WTC11 (cell line): Measurements from ENCODE around the gene GRID2. TPM values are rescaled to one million over a fixed set of nuclear protein-coding genes. Genes with fewer than 3 reads are reported as not detected.

Experiments used
- ATAC-seq: fragments of 200-7000 bp; cut with Tn5 transposase; 2 replicates; pipeline ENCODE4 v1.10.0; 2021; ENCODE audit warnings: mild to moderate bottlenecking, moderate library complexity
- CTCF ChIA-PET: fragments of 300-600 bp; sonication (Branson Sonifier 250); formaldehyde crosslinking; loops from one replicate; lab custom pipeline; 2021; ENCODE audit warnings: antibody characterized with exemption; lab: Charles Lee
- POLR2A ChIA-PET: fragments of 350-600 bp; sonication (Branson Sonifier 250); formaldehyde crosslinking; loops from one replicate; lab custom pipeline; 2021; ENCODE audit warnings: antibody characterized with exemption; lab: Charles Lee
- DNase-seq: peaks from one replicate; pipeline ENCODE4 v3.0.0; 2021; ENCODE audit warnings: low spot score
- H3K27ac Mint-ChIP-seq: 2 replicates; pipeline ENCODE4 v1.8.0; 2021; ENCODE audit warnings: mixed read lengths
- H3K27me3 Mint-ChIP-seq: 2 replicates; pipeline ENCODE4 v1.8.0; 2021; ENCODE audit warnings: low read depth, mild to moderate bottlenecking, moderate library complexity, mixed read lengths
- H3K36me3 Mint-ChIP-seq: 2 replicates; pipeline ENCODE4 v1.8.0; 2021; ENCODE audit warnings: mixed read lengths
- H3K4me1 Mint-ChIP-seq: 2 replicates; pipeline ENCODE4 v1.8.0; 2022; ENCODE audit warnings: mixed read lengths
- H3K4me3 Mint-ChIP-seq: 2 replicates; pipeline ENCODE4 v1.8.0; 2021; ENCODE audit warnings: mild to moderate bottlenecking, moderate library complexity, mixed read lengths
- H3K9me3 Mint-ChIP-seq: 2 replicates; pipeline ENCODE4 v1.8.0; 2021; ENCODE audit warnings: mixed read lengths
- ATF1 ChIP-seq: sonication (generic); formaldehyde crosslinking; IDR thresholded peaks from 2 replicates; pipeline ENCODE4 v1.8.1; 2023; ENCODE audit warnings: mild to moderate bottlenecking, moderate library complexity, missing genetic modification reagents
- CREB1 ChIP-seq: sonication (generic); formaldehyde crosslinking; IDR thresholded peaks from 2 replicates; pipeline ENCODE4 v1.8.0; 2023; ENCODE audit warnings: mild to moderate bottlenecking, missing genetic modification reagents
- GTF2I ChIP-seq: fragments of 250-450 bp; sonication (Bioruptor Pico); conservative IDR thresholded peaks from 2 replicates; pipeline ENCODE4 v1.4.0; 2021; ENCODE audit warnings: mild to moderate bottlenecking
- JUN ChIP-seq: sonication (generic); formaldehyde crosslinking; IDR thresholded peaks from 2 replicates; pipeline ENCODE4 v1.8.0; 2023; ENCODE audit warnings: mild to moderate bottlenecking, missing genetic modification reagents
- KAT7 ChIP-seq: sonication (generic); formaldehyde crosslinking; IDR thresholded peaks from 2 replicates; pipeline ENCODE4 v1.8.1; 2023; ENCODE audit warnings: missing genetic modification reagents, mild to moderate bottlenecking, borderline replicate concordance
- MYBL2 ChIP-seq: sonication (generic); formaldehyde crosslinking; IDR thresholded peaks from 2 replicates; pipeline ENCODE4 v1.8.1; 2023; ENCODE audit warnings: mild to moderate bottlenecking, moderate library complexity, missing genetic modification reagents
- NFE2L1 ChIP-seq: sonication (generic); formaldehyde crosslinking; IDR thresholded peaks from 2 replicates; pipeline ENCODE4 v1.8.1; 2023; ENCODE audit warnings: missing genetic modification reagents
- NR1H2 ChIP-seq: sonication (generic); formaldehyde crosslinking; IDR thresholded peaks from 2 replicates; pipeline ENCODE4 v1.9.0; 2021; ENCODE audit warnings: mild to moderate bottlenecking, moderate library complexity, missing genetic modification reagents
- OVOL2 ChIP-seq: fragments of 250-450 bp; sonication (Bioruptor Pico); IDR thresholded peaks from 2 replicates; pipeline ENCODE4 v1.9.0; 2021; ENCODE audit warnings: mild to moderate bottlenecking, borderline replicate concordance
- SOX15 ChIP-seq: fragments of 250-450 bp; sonication (Bioruptor Pico); IDR thresholded peaks from 2 replicates; pipeline ENCODE4 v1.9.0; 2021; ENCODE audit warnings: mild to moderate bottlenecking
- SP1 ChIP-seq: sonication (generic); formaldehyde crosslinking; conservative IDR thresholded peaks from 2 replicates; pipeline ENCODE4 v1.8.1; 2022; ENCODE audit warnings: missing genetic modification reagents
- TEAD1 ChIP-seq: sonication (generic); formaldehyde crosslinking; IDR thresholded peaks from 2 replicates; pipeline ENCODE4 v1.8.0; 2022; ENCODE audit warnings: mild to moderate bottlenecking, missing genetic modification reagents
- TP53 ChIP-seq: sonication (generic); formaldehyde crosslinking; IDR thresholded peaks from 2 replicates; pipeline ENCODE4 v1.8.1; 2023; ENCODE audit warnings: mild to moderate bottlenecking, missing genetic modification reagents
- ZBTB21 ChIP-seq: sonication (generic); formaldehyde crosslinking; IDR thresholded peaks from 2 replicates; pipeline ENCODE4 v1.8.1; 2023; ENCODE audit warnings: mild to moderate bottlenecking, missing genetic modification reagents, borderline replicate concordance
- ZNF263 ChIP-seq: sonication (generic); formaldehyde crosslinking; IDR thresholded peaks from 2 replicates; pipeline ENCODE4 v1.8.1; 2022; ENCODE audit warnings: low read depth, mild to moderate bottlenecking, moderate library complexity, missing genetic modification reagents
- ZNF317 ChIP-seq: sonication (generic); formaldehyde crosslinking; IDR thresholded peaks from 2 replicates; pipeline ENCODE4 v1.8.1; 2023; ENCODE audit warnings: low read depth, mild to moderate bottlenecking, moderate library complexity, missing genetic modification reagents, borderline replicate concordance
- ZNF416 ChIP-seq: fragments of 250-450 bp; sonication (Bioruptor Pico); IDR thresholded peaks from 2 replicates; pipeline ENCODE4 v1.9.0; 2021; ENCODE audit warnings: mild to moderate bottlenecking, inconsistent platforms
- ZNF671 ChIP-seq: fragments of 250-450 bp; sonication (Bioruptor Pico); IDR thresholded peaks from 2 replicates; pipeline ENCODE4 v1.8.0; 2021; ENCODE audit warnings: mild to moderate bottlenecking
- total RNA-seq: library from RNA; stranded (reverse); gene quantifications from 3 replicates; pipeline ENCODE4 v1.2.3, GENCODE V29; 2021
- TF ChIP-seq, protein P1 (sequence below): fragments of 200-600 bp; IDR thresholded peaks from 2 replicates; pipeline ENCODE4 v1.8.0; 2022; ENCODE audit warnings: antibody characterized with exemption
- TF ChIP-seq, protein P2 (sequence below): sonication (generic); formaldehyde crosslinking; IDR thresholded peaks from 2 replicates; pipeline ENCODE4 v1.8.1; 2023; ENCODE audit warnings: mild to moderate bottlenecking, missing genetic modification reagents, moderate library complexity
- TF ChIP-seq, protein P3 (sequence below): sonication (generic); formaldehyde crosslinking; IDR thresholded peaks from 2 replicates; pipeline ENCODE4 v1.8.1; 2023; ENCODE audit warnings: mild to moderate bottlenecking, missing genetic modification reagents, borderline replicate concordance
- TF ChIP-seq, protein P4 (sequence below): sonication (generic); formaldehyde crosslinking; conservative IDR thresholded peaks from 2 replicates; pipeline ENCODE4 v1.8.1; 2023; ENCODE audit warnings: mild to moderate bottlenecking, low read depth, missing genetic modification reagents, moderate library complexity
- TF ChIP-seq, protein P5 (sequence below): sonication (generic); formaldehyde crosslinking; IDR thresholded peaks from 2 replicates; pipeline ENCODE4 v1.8.0; 2022; ENCODE audit warnings: mild to moderate bottlenecking, missing genetic modification reagents
- TF ChIP-seq, protein P6 (sequence below): sonication (generic); formaldehyde crosslinking; IDR thresholded peaks from 2 replicates; pipeline ENCODE4 v1.8.1; 2022; ENCODE audit warnings: mild to moderate bottlenecking, missing genetic modification reagents, moderate library complexity, borderline replicate concordance

GRID2 gene
- total RNA-seq, 1 experiment from 2014 or later, result 26.8 TPM

DNA sequence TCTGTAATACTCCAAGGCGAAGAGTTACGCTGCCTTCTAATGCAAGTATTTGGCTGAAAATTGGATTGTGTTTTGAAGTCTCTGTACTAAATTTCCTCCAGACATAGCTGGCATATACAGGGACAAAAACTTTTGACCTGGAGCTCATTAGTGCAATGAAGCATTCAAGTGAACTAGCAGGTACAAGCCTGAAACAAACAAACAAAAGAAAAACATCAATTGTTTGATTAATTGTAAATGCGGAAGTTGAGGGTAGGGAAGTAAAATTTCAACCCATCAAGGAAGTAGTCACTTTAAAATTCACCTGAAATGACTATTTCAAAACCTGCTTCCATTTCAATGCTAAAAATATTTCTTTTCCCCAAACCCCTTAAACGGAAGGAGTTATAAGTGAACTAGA is 1008.5 kb downstream of the GRID2 start:
- Mint-ChIP-seq H3K27me3 (no peaks in the 10 kb centered on the region), H3K4me3 (no peak overlapping the region), H3K9me3 (no peaks in the 10 kb centered on the region), H3K27ac (no peak overlapping the region), H3K4me1 (peaks cover 5% of the 10 kb centered on the region), H3K36me3 (no peaks in the 10 kb centered on the region)
- DNase-seq (no peak), ATAC-seq (no peak)
- ChIA-PET CTCF (no interaction called here), POLR2A (no interaction called here)
- TF ChIP-seq, protein P1, sequence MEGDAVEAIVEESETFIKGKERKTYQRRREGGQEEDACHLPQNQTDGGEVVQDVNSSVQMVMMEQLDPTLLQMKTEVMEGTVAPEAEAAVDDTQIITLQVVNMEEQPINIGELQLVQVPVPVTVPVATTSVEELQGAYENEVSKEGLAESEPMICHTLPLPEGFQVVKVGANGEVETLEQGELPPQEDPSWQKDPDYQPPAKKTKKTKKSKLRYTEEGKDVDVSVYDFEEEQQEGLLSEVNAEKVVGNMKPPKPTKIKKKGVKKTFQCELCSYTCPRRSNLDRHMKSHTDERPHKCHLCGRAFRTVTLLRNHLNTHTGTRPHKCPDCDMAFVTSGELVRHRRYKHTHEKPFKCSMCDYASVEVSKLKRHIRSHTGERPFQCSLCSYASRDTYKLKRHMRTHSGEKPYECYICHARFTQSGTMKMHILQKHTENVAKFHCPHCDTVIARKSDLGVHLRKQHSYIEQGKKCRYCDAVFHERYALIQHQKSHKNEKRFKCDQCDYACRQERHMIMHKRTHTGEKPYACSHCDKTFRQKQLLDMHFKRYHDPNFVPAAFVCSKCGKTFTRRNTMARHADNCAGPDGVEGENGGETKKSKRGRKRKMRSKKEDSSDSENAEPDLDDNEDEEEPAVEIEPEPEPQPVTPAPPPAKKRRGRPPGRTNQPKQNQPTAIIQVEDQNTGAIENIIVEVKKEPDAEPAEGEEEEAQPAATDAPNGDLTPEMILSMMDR, result no peak
- TF ChIP-seq ZNF671 (CRISPR knock-in tag), result no peak
- TF ChIP-seq ZNF416 (CRISPR knock-in tag), result no peak
- TF ChIP-seq GTF2I (CRISPR knock-in tag), result no peak
- TF ChIP-seq TEAD1, result no peak
- no peak for TF ChIP-seq ZNF263
- no peak for TF ChIP-seq NR1H2 (CRISPR knock-in tag)
- TF ChIP-seq CREB1 (CRISPR knock-in tag), result no peak
- TF ChIP-seq MYBL2, result no peak
- no peak for TF ChIP-seq JUN (CRISPR knock-in tag)

DNA sequence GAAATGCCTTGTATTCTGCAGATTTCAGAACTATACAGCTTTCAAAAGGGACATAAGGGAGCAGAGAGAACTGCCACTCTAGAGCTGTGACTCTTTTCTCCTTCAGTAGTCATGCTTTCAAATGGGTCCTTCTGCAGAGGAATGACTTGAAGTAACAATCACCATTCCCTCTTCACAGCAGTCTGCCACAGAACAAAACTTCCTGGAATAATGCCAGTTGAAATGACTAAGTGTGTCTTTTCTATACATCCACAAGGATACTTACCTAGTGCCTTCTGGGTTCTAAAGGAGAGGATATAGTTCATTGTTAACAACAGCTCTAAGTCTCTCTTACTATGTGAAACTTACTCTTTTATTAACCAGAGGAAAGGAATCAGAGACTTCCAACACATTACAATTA is 1009.4 kb downstream of the GRID2 start:
- DNase-seq, result no peak
- no peak overlapping the region for H3K4me3 Mint-ChIP-seq
- H3K36me3 Mint-ChIP-seq, result no peaks in the 10 kb centered on the region
- no peaks in the 10 kb centered on the region for H3K9me3 Mint-ChIP-seq
- CTCF ChIA-PET, result no interaction called here
- H3K4me1 Mint-ChIP-seq, result peaks cover 5% of the 10 kb centered on the region
- H3K27ac Mint-ChIP-seq, result no peak overlapping the region
- POLR2A ChIA-PET, result no interaction called here
- no peak for ATAC-seq
- no peaks in the 10 kb centered on the region for H3K27me3 Mint-ChIP-seq
- TF ChIP-seq ZNF416 (CRISPR knock-in tag), result no peak
- TF ChIP-seq, protein P2, sequence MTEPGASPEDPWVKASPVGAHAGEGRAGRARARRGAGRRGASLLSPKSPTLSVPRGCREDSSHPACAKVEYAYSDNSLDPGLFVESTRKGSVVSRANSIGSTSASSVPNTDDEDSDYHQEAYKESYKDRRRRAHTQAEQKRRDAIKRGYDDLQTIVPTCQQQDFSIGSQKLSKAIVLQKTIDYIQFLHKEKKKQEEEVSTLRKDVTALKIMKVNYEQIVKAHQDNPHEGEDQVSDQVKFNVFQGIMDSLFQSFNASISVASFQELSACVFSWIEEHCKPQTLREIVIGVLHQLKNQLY (CRISPR knock-in tag), result no peak
- no peak for TF ChIP-seq NFE2L1
- TF ChIP-seq NR1H2 (CRISPR knock-in tag), result no peak
- TF ChIP-seq CREB1 (CRISPR knock-in tag), result no peak
- TF ChIP-seq SP1 (CRISPR knock-in tag), result no peak
- no peak for TF ChIP-seq TP53 (CRISPR knock-in tag)
- TF ChIP-seq ZBTB21 (CRISPR knock-in tag), result no peak
- TF ChIP-seq ZNF317 (CRISPR knock-in tag), result no peak
- no peak for TF ChIP-seq ATF1
- TF ChIP-seq OVOL2 (CRISPR knock-in tag), result no peak
- TF ChIP-seq KAT7, result no peak
- TF ChIP-seq, protein P3, sequence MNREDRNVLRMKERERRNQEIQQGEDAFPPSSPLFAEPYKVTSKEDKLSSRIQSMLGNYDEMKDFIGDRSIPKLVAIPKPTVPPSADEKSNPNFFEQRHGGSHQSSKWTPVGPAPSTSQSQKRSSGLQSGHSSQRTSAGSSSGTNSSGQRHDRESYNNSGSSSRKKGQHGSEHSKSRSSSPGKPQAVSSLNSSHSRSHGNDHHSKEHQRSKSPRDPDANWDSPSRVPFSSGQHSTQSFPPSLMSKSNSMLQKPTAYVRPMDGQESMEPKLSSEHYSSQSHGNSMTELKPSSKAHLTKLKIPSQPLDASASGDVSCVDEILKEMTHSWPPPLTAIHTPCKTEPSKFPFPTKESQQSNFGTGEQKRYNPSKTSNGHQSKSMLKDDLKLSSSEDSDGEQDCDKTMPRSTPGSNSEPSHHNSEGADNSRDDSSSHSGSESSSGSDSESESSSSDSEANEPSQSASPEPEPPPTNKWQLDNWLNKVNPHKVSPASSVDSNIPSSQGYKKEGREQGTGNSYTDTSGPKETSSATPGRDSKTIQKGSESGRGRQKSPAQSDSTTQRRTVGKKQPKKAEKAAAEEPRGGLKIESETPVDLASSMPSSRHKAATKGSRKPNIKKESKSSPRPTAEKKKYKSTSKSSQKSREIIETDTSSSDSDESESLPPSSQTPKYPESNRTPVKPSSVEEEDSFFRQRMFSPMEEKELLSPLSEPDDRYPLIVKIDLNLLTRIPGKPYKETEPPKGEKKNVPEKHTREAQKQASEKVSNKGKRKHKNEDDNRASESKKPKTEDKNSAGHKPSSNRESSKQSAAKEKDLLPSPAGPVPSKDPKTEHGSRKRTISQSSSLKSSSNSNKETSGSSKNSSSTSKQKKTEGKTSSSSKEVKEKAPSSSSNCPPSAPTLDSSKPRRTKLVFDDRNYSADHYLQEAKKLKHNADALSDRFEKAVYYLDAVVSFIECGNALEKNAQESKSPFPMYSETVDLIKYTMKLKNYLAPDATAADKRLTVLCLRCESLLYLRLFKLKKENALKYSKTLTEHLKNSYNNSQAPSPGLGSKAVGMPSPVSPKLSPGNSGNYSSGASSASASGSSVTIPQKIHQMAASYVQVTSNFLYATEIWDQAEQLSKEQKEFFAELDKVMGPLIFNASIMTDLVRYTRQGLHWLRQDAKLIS (CRISPR knock-in tag), result no peak
- TF ChIP-seq, all 79 proteins: peak for 0

DNA sequence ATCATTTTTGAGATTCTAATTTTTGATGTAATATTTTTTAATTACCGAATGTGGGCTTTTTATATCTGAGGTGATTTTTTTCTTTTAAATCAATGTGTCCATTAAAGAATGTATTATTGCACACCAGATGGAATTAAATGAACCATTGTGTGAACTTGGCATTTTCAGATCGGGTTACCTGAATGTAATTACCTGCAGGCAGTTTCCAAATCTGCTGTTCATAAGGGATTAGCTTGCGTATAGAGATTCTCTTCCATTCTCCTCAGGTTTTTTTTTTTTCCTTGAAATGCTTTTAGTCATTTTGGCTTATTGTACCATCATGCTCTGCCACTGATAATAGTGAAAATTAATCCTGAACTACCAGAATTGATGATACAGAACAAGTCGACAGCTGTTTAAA is 1013.3 kb downstream of the GRID2 start:
- CTCF ChIA-PET, result no interaction called here
- Mint-ChIP-seq H3K4me3 (no peak overlapping the region), H3K9me3 (peaks cover 7% of the 10 kb centered on the region), H3K27me3 (no peaks in the 10 kb centered on the region), H3K27ac (no peak overlapping the region), H3K4me1 (peaks cover 5% of the 10 kb centered on the region), H3K36me3 (peaks cover 4% of the 10 kb centered on the region; the same call in 1 of the 2 replicates)
- ATAC-seq, result no peak
- DNase-seq, result no peak
- POLR2A ChIA-PET, result no interaction called here
- TF ChIP-seq, protein P4, sequence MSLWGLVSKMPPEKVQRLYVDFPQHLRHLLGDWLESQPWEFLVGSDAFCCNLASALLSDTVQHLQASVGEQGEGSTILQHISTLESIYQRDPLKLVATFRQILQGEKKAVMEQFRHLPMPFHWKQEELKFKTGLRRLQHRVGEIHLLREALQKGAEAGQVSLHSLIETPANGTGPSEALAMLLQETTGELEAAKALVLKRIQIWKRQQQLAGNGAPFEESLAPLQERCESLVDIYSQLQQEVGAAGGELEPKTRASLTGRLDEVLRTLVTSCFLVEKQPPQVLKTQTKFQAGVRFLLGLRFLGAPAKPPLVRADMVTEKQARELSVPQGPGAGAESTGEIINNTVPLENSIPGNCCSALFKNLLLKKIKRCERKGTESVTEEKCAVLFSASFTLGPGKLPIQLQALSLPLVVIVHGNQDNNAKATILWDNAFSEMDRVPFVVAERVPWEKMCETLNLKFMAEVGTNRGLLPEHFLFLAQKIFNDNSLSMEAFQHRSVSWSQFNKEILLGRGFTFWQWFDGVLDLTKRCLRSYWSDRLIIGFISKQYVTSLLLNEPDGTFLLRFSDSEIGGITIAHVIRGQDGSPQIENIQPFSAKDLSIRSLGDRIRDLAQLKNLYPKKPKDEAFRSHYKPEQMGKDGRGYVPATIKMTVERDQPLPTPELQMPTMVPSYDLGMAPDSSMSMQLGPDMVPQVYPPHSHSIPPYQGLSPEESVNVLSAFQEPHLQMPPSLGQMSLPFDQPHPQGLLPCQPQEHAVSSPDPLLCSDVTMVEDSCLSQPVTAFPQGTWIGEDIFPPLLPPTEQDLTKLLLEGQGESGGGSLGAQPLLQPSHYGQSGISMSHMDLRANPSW, result no peak
- TF ChIP-seq, protein P5, sequence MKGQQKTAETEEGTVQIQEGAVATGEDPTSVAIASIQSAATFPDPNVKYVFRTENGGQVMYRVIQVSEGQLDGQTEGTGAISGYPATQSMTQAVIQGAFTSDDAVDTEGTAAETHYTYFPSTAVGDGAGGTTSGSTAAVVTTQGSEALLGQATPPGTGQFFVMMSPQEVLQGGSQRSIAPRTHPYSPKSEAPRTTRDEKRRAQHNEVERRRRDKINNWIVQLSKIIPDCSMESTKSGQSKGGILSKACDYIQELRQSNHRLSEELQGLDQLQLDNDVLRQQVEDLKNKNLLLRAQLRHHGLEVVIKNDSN, result no peak
- TF ChIP-seq, protein P6, sequence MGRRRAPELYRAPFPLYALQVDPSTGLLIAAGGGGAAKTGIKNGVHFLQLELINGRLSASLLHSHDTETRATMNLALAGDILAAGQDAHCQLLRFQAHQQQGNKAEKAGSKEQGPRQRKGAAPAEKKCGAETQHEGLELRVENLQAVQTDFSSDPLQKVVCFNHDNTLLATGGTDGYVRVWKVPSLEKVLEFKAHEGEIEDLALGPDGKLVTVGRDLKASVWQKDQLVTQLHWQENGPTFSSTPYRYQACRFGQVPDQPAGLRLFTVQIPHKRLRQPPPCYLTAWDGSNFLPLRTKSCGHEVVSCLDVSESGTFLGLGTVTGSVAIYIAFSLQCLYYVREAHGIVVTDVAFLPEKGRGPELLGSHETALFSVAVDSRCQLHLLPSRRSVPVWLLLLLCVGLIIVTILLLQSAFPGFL (CRISPR knock-in tag), result no peak
- no peak for TF ChIP-seq SOX15 (CRISPR knock-in tag)
